SK-N-SH treated with all-trans-retinoic acid at 6 μM for 48 hours (cell line): Measurements from ENCODE around the gene SP140L.

ENCODE experiments used
- ATAC-seq: fragments of 200-7000 bp; cut with Tn5 transposase; 3 replicates; pipeline ENCODE4 v1.9.1; 2020; ENCODE audit warnings: mild to moderate bottlenecking, moderate library complexity
- ARNTL ChIP-seq: fragments of 450-650 bp; formaldehyde crosslinking; IDR thresholded peaks from 2 replicates; pipeline ENCODE4 v1.5.0; 2020; ENCODE audit warnings: low read depth, mild to moderate bottlenecking, moderate library complexity, borderline replicate concordance
- CREB5 ChIP-seq: fragments of 250-450 bp; sonication (Bioruptor Pico); IDR thresholded peaks from 2 replicates; pipeline ENCODE4 v1.5.1; 2020; ENCODE audit warnings: low read depth, mild to moderate bottlenecking, moderate library complexity
- CSDC2 ChIP-seq: fragments of 250-450 bp; sonication (Bioruptor Pico); IDR thresholded peaks from 2 replicates; pipeline ENCODE4 v1.5.0; 2020; ENCODE audit warnings: mild to moderate bottlenecking, moderate library complexity
- CSRNP3 ChIP-seq: fragments of 250-450 bp; sonication (Bioruptor Pico); IDR thresholded peaks from 2 replicates; pipeline ENCODE4 v1.5.1; 2021; ENCODE audit warnings: mild to moderate bottlenecking, moderate library complexity
- ISL1 ChIP-seq: fragments of 250-450 bp; sonication (Bioruptor Pico); IDR thresholded peaks from 2 replicates; pipeline ENCODE4 v2.1.2; 2022; ENCODE audit warnings: mild to moderate bottlenecking, moderate library complexity
- OSR1 ChIP-seq: fragments of 250-450 bp; sonication (Bioruptor Pico); IDR thresholded peaks from 2 replicates; pipeline ENCODE4 v1.8.0; 2022; ENCODE audit warnings: moderate library complexity, mild to moderate bottlenecking, inconsistent platforms
- PATZ1 ChIP-seq: fragments of 250-450 bp; sonication (Bioruptor Pico); IDR thresholded peaks from 2 replicates; pipeline ENCODE4 v1.8.0; 2020; ENCODE audit warnings: mild to moderate bottlenecking, moderate library complexity, borderline replicate concordance
- POU6F1 ChIP-seq: fragments of 250-450 bp; sonication (Bioruptor Pico); IDR thresholded peaks from 2 replicates; pipeline ENCODE4 v1.8.0; 2021; ENCODE audit warnings: low read depth, mild to moderate bottlenecking, moderate library complexity, borderline replicate concordance
- SNAI2 ChIP-seq: fragments of 250-450 bp; sonication (Bioruptor Pico); IDR thresholded peaks from 2 replicates; pipeline ENCODE4 v1.5.0; 2020; ENCODE audit warnings: mild to moderate bottlenecking, moderate library complexity
- TCF4 ChIP-seq: fragments of 250-450 bp; sonication (Bioruptor Pico); IDR thresholded peaks from 2 replicates; pipeline ENCODE4 v1.8.0; 2021; ENCODE audit warnings: mild to moderate bottlenecking, moderate library complexity, borderline replicate concordance
- TSHZ2 ChIP-seq: fragments of 250-450 bp; sonication (Bioruptor Pico); IDR thresholded peaks from 2 replicates; pipeline ENCODE4 v1.5.0; 2020; ENCODE audit warnings: mild to moderate bottlenecking, moderate library complexity
- ZFP3 ChIP-seq: fragments of 250-450 bp; sonication (Bioruptor Pico); IDR thresholded peaks from 2 replicates; pipeline ENCODE4 v1.5.0; 2020; ENCODE audit warnings: mild to moderate bottlenecking, moderate library complexity
- ZFP30 ChIP-seq: fragments of 450-650 bp; formaldehyde crosslinking; IDR thresholded peaks from 2 replicates; pipeline ENCODE4 v1.5.0; 2022; ENCODE audit warnings: mild to moderate bottlenecking, moderate library complexity
- ZNF70 ChIP-seq: fragments of 450-650 bp; formaldehyde crosslinking; IDR thresholded peaks from 2 replicates; pipeline ENCODE4 v1.5.0; 2020; ENCODE audit warnings: mild to moderate bottlenecking, moderate library complexity
- ZNF8 ChIP-seq: fragments of 450-650 bp; formaldehyde crosslinking; IDR thresholded peaks from 2 replicates; pipeline ENCODE4 v1.5.0; 2020; ENCODE audit warnings: mild to moderate bottlenecking, moderate library complexity

Gene SP140L

GRCh38 chr2:230323385-230324106 lies 3.4 kb upstream of the SP140L start:
- peak; percentile 47; the same call in 2 of the 3 replicates for ATAC-seq
- TF ChIP-seq OSR1 (CRISPR knock-in tag) (no peak), ISL1 (CRISPR knock-in tag) (no peak), POU6F1 (no peak), CSDC2 (CRISPR knock-in tag) (no peak), SNAI2 (CRISPR knock-in tag) (no peak)

- no peak for TF ChIP-seq CREB5 (CRISPR knock-in tag)
- no peak for ATAC-seq
Observed at GRCh38 chr2:230324503-230324902, 2.5 kb upstream of the SP140L start.

GRCh38 chr2:230325316-230326243 lies 1.4 kb upstream of the SP140L start:
- TF ChIP-seq ZFP30 (no peak), CSDC2 (CRISPR knock-in tag) (no peak), PATZ1 (CRISPR knock-in tag) (no peak), ZNF70 (CRISPR knock-in tag) (no peak), TCF4 (CRISPR knock-in tag) (no peak), CSRNP3 (CRISPR knock-in tag) (no peak), TSHZ2 (CRISPR knock-in tag) (no peak), ARNTL (no peak)
- ATAC-seq: no peak

GRCh38 chr2:230327418-230328154 lies 593 bp downstream of the SP140L start:
- TF ChIP-seq OSR1 (CRISPR knock-in tag) (no peak), ZFP3 (CRISPR knock-in tag) (no peak), ZNF8 (CRISPR knock-in tag) (no peak), CREB5 (CRISPR knock-in tag) (no peak), TCF4 (CRISPR knock-in tag) (no peak)
- ATAC-seq: peak; percentile 3; the same call in 2 of the 3 replicates
